Loucy (cell line): ENCODE results near the gene MARK3.

Source experiments
- H2AFZ ChIP-seq: fragments of 200-600 bp; sonication (generic); 2 replicates; pipeline ENCODE4 v1.6.0; 2016; ENCODE audit warnings: antibody characterized with exemption, mild to moderate bottlenecking, low read length, moderate library complexity
- H3F3A ChIP-seq: fragments of 200-600 bp; 2 replicates; pipeline ENCODE4 v1.6.0; 2016; ENCODE audit warnings: antibody characterized with exemption, low read depth, mild to moderate bottlenecking
- H3K27me3 ChIP-seq: fragments of 200-600 bp; sonication (generic); 2 replicates; pipeline ENCODE4 v1.6.1; 2014; ENCODE audit warnings: low read length, mild to moderate bottlenecking; ENCODE audit not compliant: insufficient read depth, poor library complexity, severe bottlenecking
- H3K36me3 ChIP-seq: fragments of 200-600 bp; sonication (generic); 2 replicates; pipeline ENCODE4 v1.6.1; 2016; ENCODE audit warnings: low read length; ENCODE audit not compliant: insufficient read depth
- H3K4me1 ChIP-seq: fragments of 200-600 bp; sonication (generic); 2 replicates; pipeline ENCODE4 v1.5.1; 2014; ENCODE audit warnings: low read length, mild to moderate bottlenecking; ENCODE audit not compliant: insufficient read depth, poor library complexity, severe bottlenecking
- H3K4me2 ChIP-seq: fragments of 200-600 bp; sonication (generic); 2 replicates; pipeline ENCODE4 v1.6.0; 2014; ENCODE audit warnings: antibody characterized with exemption, low read length, low read depth, mild to moderate bottlenecking; ENCODE audit not compliant: poor library complexity, severe bottlenecking
- H3K4me3 ChIP-seq: fragments of 200-600 bp; sonication (generic); 2 replicates; pipeline ENCODE4 v1.5.1; 2014; ENCODE audit warnings: low read length, mild to moderate bottlenecking, mixed read lengths; ENCODE audit not compliant: poor library complexity, severe bottlenecking
- H3K79me2 ChIP-seq: fragments of 200-600 bp; sonication (generic); 2 replicates; pipeline ENCODE4 v1.6.1; 2014; ENCODE audit warnings: low read length; ENCODE audit not compliant: insufficient read depth
- H3K9ac ChIP-seq: fragments of 200-600 bp; sonication (generic); 2 replicates; pipeline ENCODE4 v1.6.0; 2014; ENCODE audit warnings: mild to moderate bottlenecking, low read depth, low read length, moderate library complexity; ENCODE audit not compliant: poor library complexity, severe bottlenecking
- H3K9me2 ChIP-seq: fragments of 200-600 bp; sonication (generic); replicated peaks from 2 replicates; pipeline ENCODE4 v1.6.1; 2016; ENCODE audit warnings: low read depth, low read length, mixed read lengths
- H3K9me3 ChIP-seq: fragments of 200-600 bp; sonication (generic); 2 replicates; pipeline ENCODE4 v1.6.1; 2014; ENCODE audit warnings: mild to moderate bottlenecking, antibody characterized with exemption, low read length, low read depth; ENCODE audit not compliant: insufficient read depth
- H4K20me1 ChIP-seq: fragments of 200-600 bp; sonication (generic); 2 replicates; pipeline ENCODE4 v1.6.0; 2014; ENCODE audit warnings: antibody characterized with exemption, low read length, mild to moderate bottlenecking; ENCODE audit not compliant: insufficient read depth, poor library complexity, severe bottlenecking
- CTCF ChIP-seq: fragments of 200-600 bp; sonication (generic); conservative IDR thresholded peaks from 2 replicates; pipeline ENCODE4 v1.5.1; 2014; ENCODE audit warnings: mild to moderate bottlenecking, antibody characterized with exemption, low read length
- EZH2phosphoT487 ChIP-seq: fragments of 200-600 bp; IDR thresholded peaks from 2 replicates; pipeline ENCODE4 v1.6.1; 2018; ENCODE audit warnings: antibody characterized with exemption, mild to moderate bottlenecking, moderate library complexity, borderline replicate concordance

Gene MARK3

GRCh38 chr14:103521951-103522563 is 136.8 kb downstream of the MARK3 start:
- Histone ChIP-seq H3K9me2 (no peaks in the 10 kb centered on the region), H2AFZ (no peak overlapping the region), H4K20me1 (no peaks in the 10 kb centered on the region), H3K79me2 (no peaks in the 10 kb centered on the region), H3K9ac (no peak overlapping the region), H3K4me1 (peaks cover 4% of the 10 kb centered on the region), H3K9me3 (no peaks in the 10 kb centered on the region), H3K36me3 (no peaks in the 10 kb centered on the region), H3F3A (no peaks in the 10 kb centered on the region), H3K4me3 (no peak overlapping the region), H3K27me3 (no peaks in the 10 kb centered on the region), H3K4me2 (no peak overlapping the region)
- no peak for TF ChIP-seq EZH2phosphoT487
- no peak for TF ChIP-seq CTCF

- no peaks in the 10 kb centered on the region for H4K20me1 ChIP-seq
- no peaks in the 10 kb centered on the region for H3K9me2 ChIP-seq
- no peaks in the 10 kb centered on the region for H3K36me3 ChIP-seq
- H3K9ac ChIP-seq: no peak within 1 kb of the TSS
- TF ChIP-seq CTCF: no peak
- TF ChIP-seq EZH2phosphoT487: no peak
- no peak within 1 kb of the TSS for H3K4me3 ChIP-seq
- no peaks in the 10 kb centered on the region for H3K9me3 ChIP-seq
- no peak within 1 kb of the TSS for H3K4me2 ChIP-seq
- peaks cover 4% of the 10 kb centered on the region for H3K4me1 ChIP-seq
- H3K79me2 ChIP-seq: peaks cover 1% of the 10 kb centered on the region; the same call in 1 of the 2 replicates
- H2AFZ ChIP-seq: no peak within 1 kb of the TSS
- no peaks in the 10 kb centered on the region for H3F3A ChIP-seq
- no peaks in the 10 kb centered on the region for H3K27me3 ChIP-seq
These were observed 137.7 kb downstream of the MARK3 start, which contains the start of gene CKB for GRCh38 chr14:103522649-103523574. Gene CKB, minus strand, starts transcription at chr14:103522830. Its CDS starts 337 bp downstream, at chr14:103522493.

GRCh38 chr14:103523575-103523954 is 138.3 kb downstream of the MARK3 start:
- H3K9me2 ChIP-seq: no peaks in the 10 kb centered on the region
- no peaks in the 10 kb centered on the region for H3K9me3 ChIP-seq
- no peak overlapping the region for H3K4me2 ChIP-seq
- no peak overlapping the region for H2AFZ ChIP-seq
- H3K79me2 ChIP-seq: peaks cover 8% of the 10 kb centered on the region; the same call in 1 of the 2 replicates
- H3K9ac ChIP-seq: no peak overlapping the region
- no peaks in the 10 kb centered on the region for H3F3A ChIP-seq
- H3K4me1 ChIP-seq: peaks cover 9% of the 10 kb centered on the region
- no peaks in the 10 kb centered on the region for H3K27me3 ChIP-seq
- no peaks in the 10 kb centered on the region for H4K20me1 ChIP-seq
- no peak for TF ChIP-seq CTCF
- TF ChIP-seq EZH2phosphoT487: no peak
- no peak overlapping the region for H3K4me3 ChIP-seq
- no peaks in the 10 kb centered on the region for H3K36me3 ChIP-seq
